Stimulated activated CD4-positive, alpha-beta T cell treated with anti-CD3 and anti-CD28 coated beads, Interleukin-12 subunit alpha, Interleukin-12 subunit beta, amount 100 ng/mL, for 24 hours (primary cell): Measurements from ENCODE around the gene JUN.

Source experiments
- DNase-seq, 2 experiments: peaks; one replicate each; pipeline ENCODE4 v3.0.0-alpha.2; 2020; ENCODE audit warnings: low read depth in 2 of 2

JUN gene

GRCh38 chr1:58783090-58783992, 506 bp downstream of the JUN start:
- DNase-seq, result peak; percentile 15

DNA sequence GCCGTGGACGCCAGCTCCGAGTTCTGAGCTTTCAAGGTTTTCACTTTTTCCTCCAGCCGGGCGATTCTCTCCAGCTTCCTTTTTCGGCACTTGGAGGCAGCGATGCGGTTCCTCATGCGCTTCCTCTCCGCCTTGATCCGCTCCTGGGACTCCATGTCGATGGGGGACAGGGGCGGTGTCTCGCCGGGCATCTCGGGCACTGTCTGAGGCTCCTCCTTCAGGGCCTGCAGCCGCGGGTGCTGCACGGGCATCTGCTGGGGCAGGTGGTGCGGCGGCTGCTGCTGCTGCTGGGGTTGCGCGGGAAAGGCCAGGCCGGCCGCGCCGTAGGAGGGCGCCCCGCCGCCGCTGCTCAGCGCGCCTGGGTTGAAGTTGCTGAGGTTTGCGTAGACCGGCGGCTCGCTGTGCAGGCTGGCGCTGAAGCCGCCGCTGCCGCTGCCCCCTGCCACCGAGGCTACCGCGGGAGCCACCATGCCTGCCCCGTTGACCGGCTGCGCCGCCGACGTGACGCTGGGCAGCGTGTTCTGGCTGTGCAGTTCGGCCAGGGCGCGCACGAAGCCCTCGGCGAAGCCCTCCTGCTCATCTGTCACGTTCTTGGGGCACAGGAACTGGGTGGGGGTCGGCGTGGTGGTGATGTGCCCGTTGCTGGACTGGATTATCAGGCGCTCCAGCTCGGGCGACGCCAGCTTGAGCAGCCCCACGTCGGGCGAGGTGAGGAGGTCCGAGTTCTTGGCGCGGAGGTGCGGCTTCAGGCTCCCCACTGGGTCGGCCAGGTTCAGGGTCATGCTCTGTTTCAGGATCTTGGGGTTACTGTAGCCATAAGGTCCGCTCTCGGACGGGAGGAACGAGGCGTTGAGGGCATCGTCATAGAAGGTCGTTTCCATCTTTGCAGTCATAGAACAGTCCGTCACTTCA, 1.4 kb downstream of the JUN start:
- DNase-seq, result peak; percentile 15 to 46

GRCh38 chr1:58781541-58782177, 2.2 kb downstream of the JUN start:
- DNase-seq, result peak in 1 of 2 experiments; percentile 8

DNA sequence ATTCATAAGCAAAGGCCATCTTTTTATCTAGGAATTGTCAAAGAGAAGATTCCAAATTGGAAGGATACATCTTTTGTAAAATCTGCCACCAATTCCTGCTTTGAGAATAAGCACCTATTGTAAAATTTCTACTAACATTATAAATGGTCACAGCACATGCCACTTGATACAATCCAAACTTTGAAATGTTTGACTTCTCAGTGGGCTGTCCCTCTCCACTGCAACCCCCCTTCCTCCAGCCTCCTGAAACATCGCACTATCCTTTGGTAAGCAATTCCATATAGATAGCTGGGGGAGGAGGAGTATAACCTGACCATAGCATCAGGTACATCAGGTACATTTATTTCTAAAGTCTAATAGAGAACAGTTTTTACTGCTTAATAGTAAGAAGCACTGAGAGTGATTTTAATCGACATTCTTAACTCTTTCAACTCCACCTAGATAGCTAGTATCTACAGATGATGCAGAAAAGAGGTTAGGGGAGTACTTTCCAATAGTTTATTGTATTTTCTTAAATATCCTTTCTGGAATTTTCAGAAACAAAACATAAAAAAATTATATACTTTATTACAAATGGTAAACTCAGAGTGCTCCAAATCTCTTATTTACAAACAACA, 2.9 kb downstream of the JUN start:
- DNase-seq, result no peak

- DNase-seq, result no peak
Observed at GRCh38 chr1:58780411-58780810, 3.4 kb downstream of the JUN start.

DNA sequence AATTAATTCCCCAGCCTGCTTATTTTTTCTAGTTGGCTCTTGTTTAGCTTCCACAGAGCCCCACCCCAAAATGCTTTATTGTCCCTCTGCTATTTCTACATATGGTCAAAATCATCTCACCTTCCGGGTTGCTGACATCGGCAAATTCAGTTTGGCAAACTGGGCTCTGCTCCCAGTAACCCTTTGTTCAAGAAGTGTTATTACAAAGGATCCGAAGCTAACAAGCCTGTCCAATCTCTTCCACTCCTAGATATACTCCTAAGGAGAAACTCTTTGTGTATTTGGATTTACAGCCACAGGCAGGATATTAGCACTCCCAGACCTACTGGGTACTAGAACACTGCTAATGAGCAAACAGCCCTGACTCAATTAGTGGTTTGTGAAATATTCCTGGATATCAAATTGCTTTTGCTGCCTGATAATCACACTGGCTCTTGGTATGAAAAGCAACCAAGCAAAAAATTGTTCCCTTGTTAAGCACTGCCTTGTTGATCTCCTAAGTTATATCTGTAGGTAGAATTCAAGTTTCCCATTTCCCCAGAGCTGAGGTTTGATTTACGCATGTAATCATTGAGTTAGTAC, 4.0 kb downstream of the JUN start:
- no peak for DNase-seq

GRCh38 chr1:58779059-58779754, 4.6 kb downstream of the JUN start:
- no peak for DNase-seq

DNA sequence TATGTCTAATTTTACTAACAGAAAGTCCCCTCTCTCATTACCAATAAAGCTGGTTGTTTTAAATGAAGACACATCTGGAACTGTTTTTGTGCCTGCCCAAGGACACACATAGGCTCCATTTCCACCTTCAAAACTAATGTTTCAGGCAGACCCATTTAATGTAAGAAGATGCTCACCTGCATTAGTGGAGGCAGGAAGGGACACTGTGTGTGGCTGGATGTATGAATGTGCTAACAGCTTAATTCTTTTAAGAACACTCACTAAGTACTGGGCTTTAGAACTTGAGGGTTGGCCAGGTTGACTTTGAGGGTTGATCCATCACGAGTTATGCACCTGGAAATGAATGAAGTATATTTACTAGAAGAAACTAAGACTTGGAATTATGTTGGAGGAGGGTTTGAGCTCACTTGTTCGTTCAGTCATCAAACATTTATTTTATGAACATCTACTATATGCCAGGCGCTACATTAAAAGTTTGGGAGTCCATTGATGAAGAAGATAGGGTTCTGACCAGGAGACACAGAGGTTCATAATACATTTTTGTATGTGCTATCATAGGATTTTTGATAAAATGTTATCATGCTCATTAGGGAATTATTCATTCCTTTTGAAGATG, 5.4 kb downstream of the JUN start:
- no peak for DNase-seq

- DNase-seq, result no peak
Observed at GRCh38 chr1:58774027-58774426, 9.8 kb downstream of the JUN start.

DNA sequence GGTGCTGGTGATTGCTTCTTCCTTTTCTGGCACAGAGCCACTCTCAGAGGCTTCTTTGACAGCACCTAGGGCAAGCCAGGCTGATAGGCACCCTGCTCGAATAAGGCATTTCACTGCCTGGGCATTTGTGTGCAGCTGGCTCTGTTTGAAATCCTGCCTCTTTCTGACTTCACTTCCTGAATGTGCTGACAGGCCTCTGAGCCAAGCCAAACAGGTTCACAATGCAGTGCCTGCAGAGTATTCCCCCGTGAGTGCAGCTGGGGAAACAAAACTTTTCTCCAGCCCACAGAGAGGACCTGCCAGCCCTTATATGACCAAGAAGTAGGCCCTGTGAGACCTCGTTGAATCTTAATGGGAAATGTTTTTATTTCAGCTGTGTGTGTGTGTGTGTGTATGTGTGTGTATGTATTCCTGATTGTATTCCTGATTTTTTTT, 10.4 kb downstream of the JUN start:
- DNase-seq, result no peak

- DNase-seq, result no peak
Observed at GRCh38 chr1:58769809-58770320, 14.0 kb downstream of the JUN start.

DNA sequence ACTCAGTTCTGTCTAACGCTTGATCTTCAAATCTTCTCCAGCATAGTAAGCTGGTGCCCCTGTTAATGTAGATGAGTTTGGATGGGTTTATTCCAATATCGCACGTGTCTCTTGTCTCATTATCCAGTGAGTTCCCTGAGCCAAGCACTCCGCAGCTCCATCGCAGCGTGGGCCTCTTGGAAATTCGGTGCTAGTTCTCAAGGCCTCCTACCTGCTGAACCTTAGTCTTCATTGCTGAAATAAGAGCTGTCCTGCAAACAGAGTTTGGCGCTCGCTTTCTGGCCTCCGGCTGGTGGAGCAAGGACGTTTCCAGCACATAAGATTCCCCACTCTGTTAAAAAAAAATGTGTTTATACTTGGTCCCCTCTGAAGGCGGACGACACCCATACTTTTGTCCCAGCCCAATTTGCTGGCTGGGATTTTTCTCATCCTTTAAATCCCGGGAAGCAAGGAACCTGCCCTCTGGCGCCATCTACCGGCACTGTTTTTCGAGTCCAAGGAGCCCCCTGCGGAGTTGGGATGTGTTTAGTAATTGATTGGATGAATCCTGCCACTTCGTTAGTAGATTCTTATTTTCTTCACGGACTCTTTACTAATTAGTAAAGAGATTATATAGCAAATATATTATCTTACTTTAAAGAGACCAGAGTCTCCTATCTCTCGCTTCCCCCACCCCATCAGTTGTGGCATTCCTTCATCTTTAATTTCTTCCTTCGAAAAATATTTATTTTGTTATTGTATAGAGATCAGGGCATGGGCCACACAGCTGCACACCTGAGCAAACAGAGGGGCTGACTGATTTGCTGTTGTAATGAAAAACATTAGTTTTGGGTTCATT, 14.7 kb downstream of the JUN start:
- peak; percentile 10 to 47 for DNase-seq

- DNase-seq, result no peak
Observed at GRCh38 chr1:58768191-58768731, 15.6 kb downstream of the JUN start.

DNA sequence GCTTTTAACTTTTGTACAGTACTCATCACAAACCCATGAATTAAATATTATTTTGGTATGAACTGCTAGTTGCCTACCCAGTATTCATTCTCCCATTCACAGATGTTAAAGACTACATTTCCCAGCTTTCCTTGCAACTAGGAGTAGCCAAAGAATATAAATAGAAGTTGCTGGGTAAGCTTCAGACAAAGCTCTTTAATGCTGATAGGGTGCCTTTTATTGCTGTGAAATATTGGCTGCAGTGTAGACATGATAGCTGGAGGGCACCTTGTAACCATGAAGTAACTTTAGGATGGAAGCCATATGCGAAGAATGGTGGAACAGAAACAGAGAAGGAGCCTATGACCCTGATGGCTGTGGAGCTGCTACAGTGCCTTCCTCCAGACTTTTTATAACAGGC, 16.7 kb downstream of the JUN start:
- DNase-seq, result no peak

GRCh38 chr1:58765441-58765840, 18.4 kb downstream of the JUN start:
- no peak for DNase-seq

GRCh38 chr1:58765006-58765405, 18.8 kb downstream of the JUN start:
- no peak for DNase-seq

DNA sequence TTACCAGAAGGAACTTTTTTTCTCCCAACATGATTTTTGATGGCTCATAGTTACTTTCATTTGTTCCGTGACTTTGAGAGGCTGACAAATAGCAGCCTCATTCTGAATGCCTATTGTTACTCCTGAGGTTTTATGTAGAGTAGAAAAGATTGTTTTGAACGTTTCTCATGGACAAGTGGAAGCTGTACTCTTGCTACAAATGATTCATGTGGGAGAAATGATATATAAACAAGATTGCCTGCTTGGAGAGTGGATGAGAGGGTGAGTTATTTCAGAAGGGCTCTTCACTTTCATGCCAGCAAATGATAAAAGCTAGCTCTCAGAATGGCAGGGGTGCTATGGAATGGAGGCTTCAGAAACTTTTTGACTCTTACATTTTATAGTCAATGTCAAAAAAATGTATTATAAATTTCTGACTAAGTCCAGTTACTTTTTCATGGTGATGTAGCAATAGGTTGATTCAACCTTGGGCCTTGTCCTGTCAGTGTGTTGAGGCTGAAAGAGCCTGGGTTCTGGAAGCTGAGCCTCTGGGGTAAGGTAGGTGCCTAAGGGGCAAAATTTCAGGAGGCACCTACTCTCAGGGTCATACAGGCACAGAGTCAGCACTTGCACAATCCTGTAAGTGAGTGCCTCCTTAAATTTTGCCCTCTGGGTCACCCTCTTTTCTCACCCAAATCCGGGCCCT, 19.4 kb downstream of the JUN start:
- DNase-seq, result no peak

DNA sequence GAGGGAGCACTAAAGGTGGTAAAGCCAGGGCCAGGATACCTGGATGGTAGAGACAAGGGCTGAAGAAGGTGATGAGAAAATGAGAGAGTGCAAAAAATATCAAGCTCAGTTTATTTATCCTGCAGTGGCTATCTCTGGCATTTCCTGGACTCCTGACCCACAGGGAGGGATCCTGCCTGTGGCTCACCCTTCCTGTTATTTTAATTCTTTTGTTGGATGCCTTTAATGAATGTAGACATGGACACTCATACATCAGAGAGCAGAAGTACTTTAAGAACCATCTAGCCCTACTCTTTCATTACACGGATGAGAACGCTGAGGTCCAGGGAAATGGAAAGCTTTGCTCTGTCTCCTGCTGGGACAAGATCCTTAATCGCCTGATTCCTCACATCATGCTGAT, 20.6 kb downstream of the JUN start:
- no peak for DNase-seq
